Sigmoid colon (tissue), 4 donors: Measurements from ENCODE around the gene SDC4.

Source experiments
- POLR2A ChIP-seq, 2 donors: fragments of 450-650 bp; IDR thresholded peaks; one replicate each; pipeline ENCODE4 v1.6.1; 2016; ENCODE audit warnings: antibody characterized with exemption in 2 of 2, mild to moderate bottlenecking in 2 of 2, moderate library complexity in 2 of 2
- POLR2AphosphoS5 ChIP-seq, 4 donors: sonication (generic); formaldehyde crosslinking; IDR thresholded peaks; one replicate each; pipeline ENCODE4 v1.6.1; 2017; ENCODE audit warnings: antibody characterized with exemption in 4 of 4
- TF ChIP-seq, protein P1 (sequence below), 4 experiments: fragments of 450-650 bp in 3 of 4; fragments of 200-600 bp in 1 of 4; IDR thresholded peaks; one replicate each; pipeline ENCODE4 v1.5.1; 2016 to 2019; ENCODE audit warnings: antibody characterized with exemption in 4 of 4, mild to moderate bottlenecking in 3 of 4, moderate library complexity in 2 of 4

DNA sequence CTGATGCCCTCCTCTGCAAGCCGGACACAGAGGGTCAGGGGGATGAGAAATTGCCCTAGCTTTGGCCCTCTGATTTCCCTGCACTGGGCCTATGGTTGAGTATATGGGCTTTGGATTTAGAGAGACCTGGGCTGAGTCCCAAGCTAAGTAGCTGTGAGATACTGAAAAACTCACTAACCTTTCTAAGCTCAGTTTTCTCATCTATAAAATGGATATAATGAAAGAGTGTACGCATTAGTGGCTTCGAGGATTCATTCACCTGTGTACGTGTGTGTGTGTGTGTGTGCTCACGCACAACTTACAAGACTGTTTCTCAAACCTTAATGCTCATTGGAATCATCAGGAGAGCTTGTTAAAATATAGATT is 54.2 kb downstream of the SDC4 start:
- TF ChIP-seq POLR2A (IDR thresholded peaks at IDR 0.05): no peak
- TF ChIP-seq, protein P1, sequence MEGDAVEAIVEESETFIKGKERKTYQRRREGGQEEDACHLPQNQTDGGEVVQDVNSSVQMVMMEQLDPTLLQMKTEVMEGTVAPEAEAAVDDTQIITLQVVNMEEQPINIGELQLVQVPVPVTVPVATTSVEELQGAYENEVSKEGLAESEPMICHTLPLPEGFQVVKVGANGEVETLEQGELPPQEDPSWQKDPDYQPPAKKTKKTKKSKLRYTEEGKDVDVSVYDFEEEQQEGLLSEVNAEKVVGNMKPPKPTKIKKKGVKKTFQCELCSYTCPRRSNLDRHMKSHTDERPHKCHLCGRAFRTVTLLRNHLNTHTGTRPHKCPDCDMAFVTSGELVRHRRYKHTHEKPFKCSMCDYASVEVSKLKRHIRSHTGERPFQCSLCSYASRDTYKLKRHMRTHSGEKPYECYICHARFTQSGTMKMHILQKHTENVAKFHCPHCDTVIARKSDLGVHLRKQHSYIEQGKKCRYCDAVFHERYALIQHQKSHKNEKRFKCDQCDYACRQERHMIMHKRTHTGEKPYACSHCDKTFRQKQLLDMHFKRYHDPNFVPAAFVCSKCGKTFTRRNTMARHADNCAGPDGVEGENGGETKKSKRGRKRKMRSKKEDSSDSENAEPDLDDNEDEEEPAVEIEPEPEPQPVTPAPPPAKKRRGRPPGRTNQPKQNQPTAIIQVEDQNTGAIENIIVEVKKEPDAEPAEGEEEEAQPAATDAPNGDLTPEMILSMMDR (IDR thresholded peaks at IDR 0.05): peak in 1 of 4 experiments; percentile 6
- TF ChIP-seq POLR2AphosphoS5 (IDR thresholded peaks at IDR 0.05): no peak
